ENCODE results near the gene PRKG1.

DNA sequence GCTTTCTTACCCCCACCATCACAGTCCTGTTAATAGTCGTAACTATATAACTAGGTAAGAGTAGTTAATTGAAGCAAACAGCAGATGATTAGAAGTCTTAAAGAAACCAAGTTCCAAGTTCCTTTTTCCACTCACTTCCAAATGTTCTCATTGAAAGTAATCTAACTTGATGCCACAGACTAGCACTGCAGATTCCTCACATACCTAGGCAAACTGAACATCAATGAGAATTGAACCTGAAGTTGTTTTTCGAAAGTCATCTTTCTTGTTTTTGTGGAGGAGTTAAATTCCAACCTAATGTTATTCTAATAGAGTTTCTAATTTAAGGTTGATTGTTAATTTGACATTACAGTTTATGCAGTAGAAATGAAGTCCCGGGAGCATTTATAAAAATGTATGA, 5.5 kb downstream of the PRKG1 start:
- TF ChIP-seq, protein P1, sequence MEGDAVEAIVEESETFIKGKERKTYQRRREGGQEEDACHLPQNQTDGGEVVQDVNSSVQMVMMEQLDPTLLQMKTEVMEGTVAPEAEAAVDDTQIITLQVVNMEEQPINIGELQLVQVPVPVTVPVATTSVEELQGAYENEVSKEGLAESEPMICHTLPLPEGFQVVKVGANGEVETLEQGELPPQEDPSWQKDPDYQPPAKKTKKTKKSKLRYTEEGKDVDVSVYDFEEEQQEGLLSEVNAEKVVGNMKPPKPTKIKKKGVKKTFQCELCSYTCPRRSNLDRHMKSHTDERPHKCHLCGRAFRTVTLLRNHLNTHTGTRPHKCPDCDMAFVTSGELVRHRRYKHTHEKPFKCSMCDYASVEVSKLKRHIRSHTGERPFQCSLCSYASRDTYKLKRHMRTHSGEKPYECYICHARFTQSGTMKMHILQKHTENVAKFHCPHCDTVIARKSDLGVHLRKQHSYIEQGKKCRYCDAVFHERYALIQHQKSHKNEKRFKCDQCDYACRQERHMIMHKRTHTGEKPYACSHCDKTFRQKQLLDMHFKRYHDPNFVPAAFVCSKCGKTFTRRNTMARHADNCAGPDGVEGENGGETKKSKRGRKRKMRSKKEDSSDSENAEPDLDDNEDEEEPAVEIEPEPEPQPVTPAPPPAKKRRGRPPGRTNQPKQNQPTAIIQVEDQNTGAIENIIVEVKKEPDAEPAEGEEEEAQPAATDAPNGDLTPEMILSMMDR (IDR thresholded peaks at IDR 0.05; ENCODE audit: low read depth, low read length, poor library complexity, severe bottlenecking) = no peak
- TF ChIP-seq EZH2phosphoT487 (IDR thresholded peaks at IDR 0.05; ENCODE audit: borderline replicate concordance, low read length) = no peak
